ENCODE measurements around the gene SPEF2. TPM values are rescaled to one million over a fixed set of nuclear protein-coding genes. Genes with fewer than 3 reads are reported as not detected.

Gene SPEF2
- total RNA-seq, 4 donors from 2014 or later, result 0.49 to 2.8 (median 1.8) TPM

DNA sequence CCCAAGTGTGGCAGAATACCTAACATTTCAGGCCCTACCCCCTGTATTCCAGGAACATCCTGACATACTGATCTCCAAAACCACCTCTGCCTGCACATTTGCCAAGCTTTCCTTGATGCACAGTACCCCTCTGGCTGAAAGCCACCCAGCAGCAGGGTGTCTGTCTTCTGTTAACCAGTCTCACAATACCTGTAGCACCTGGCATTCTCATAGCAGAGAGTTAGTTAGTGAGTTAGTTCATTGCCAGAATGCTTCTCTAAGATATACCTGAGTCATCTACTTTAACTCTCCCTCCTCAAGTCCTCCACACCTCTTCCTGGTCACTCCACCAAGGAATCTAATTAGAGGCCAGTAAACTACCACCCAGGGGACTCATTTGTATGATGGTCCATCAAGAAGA lies 192.9 kb downstream of the SPEF2 start:
- no peak overlapping the region for H3K4me3 ChIP-seq (ENCODE audit: low read depth, poor library complexity, severe bottlenecking)
- intact Hi-C loops (cut with DNase I; ENCODE audit: low total_unique reads), result no loop called here
- no peak for DNase-seq (ENCODE audit: low spot score in 2 of 2)
- TF ChIP-seq CTCF (IDR thresholded peaks at IDR 0.05) (no peak), POLR2A (IDR thresholded peaks at IDR 0.05) (no peak)

- TF ChIP-seq CTCF (IDR thresholded peaks at IDR 0.05) (no peak), POLR2A (IDR thresholded peaks at IDR 0.05) (no peak)
- DNase-seq (ENCODE audit: low spot score in 2 of 2), result no peak
- 85% methylated on average over 3 of the region's 3 CpGs for WGBS, 2 donors
Observed at GRCh38 chr5:35811108-35811741, 193.6 kb downstream of the SPEF2 start.

GRCh38 chr5:35813521-35813920 lies 195.9 kb downstream of the SPEF2 start:
- WGBS, 2 donors, result 50 to 65% methylated on average over 1 of the region's 1 CpG
- TF ChIP-seq POLR2A (IDR thresholded peaks at IDR 0.05) (no peak), CTCF (IDR thresholded peaks at IDR 0.05) (no peak)
- DNase-seq (ENCODE audit: low spot score in 2 of 2), result no peak
- intact Hi-C loops (cut with DNase I; ENCODE audit: low total_unique reads), result no loop called here
- no peak overlapping the region for H3K4me3 ChIP-seq (ENCODE audit: low read depth, poor library complexity, severe bottlenecking)

More at GRCh38 chr5:35811108-35811741, 193.6 kb downstream of the SPEF2 start:
- no peak overlapping the region for H3K4me3 ChIP-seq (ENCODE audit: low read depth, poor library complexity, severe bottlenecking)
- intact Hi-C loops (cut with DNase I; ENCODE audit: low total_unique reads), result no loop called here

- no peak for DNase-seq (ENCODE audit: low spot score in 2 of 2)
- intact Hi-C loops (cut with DNase I; ENCODE audit: low total_unique reads), result no loop called here
- H3K4me3 ChIP-seq (ENCODE audit: low read depth, poor library complexity, severe bottlenecking), result no peak overlapping the region
- TF ChIP-seq CTCF (IDR thresholded peaks at IDR 0.05) (no peak), POLR2A (IDR thresholded peaks at IDR 0.05) (no peak)
- WGBS, 2 donors, result 83 to 86% methylated on average over 10 of the region's 10 CpGs
Observed at GRCh38 chr5:35815089-35815936, 197.7 kb downstream of the SPEF2 start.

DNA sequence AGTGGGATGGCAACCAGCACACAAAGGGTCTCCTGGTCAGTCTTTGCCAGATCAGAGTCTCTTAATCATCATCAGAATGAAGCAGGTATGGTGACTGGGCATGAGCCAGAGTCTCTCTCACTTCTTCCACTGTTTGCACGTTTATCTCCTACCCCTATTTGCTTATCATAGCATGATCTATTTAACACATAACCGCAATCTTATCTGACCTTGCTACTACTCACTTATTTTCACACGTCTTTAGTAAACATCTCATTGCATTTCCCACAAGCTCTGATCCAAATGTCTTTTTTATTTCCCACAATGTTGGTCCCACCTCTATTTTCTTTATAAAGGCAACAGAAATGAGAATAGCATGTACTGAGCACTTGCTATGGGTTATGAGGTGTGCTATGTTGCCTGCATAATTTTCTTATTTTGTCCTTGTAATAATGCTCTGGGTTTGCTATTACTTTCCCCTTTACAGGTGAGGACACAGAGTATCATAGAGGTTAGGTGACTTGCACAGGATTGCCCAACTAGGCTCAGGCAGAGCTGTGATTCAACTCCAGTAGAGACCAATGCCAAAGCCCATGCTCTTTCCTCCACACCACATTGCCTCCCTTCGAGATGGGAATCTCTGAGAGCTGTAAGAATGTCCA lies 199.3 kb downstream of the SPEF2 start:
- no peak for DNase-seq (ENCODE audit: low spot score in 2 of 2)
- intact Hi-C loops (cut with DNase I; ENCODE audit: low total_unique reads), result no loop called here
- no peak overlapping the region for H3K4me3 ChIP-seq (ENCODE audit: low read depth, poor library complexity, severe bottlenecking)
- TF ChIP-seq POLR2A (IDR thresholded peaks at IDR 0.05) (no peak), CTCF (IDR thresholded peaks at IDR 0.05) (no peak)
- 45 to 47% methylated on average over 4 of the region's 4 CpGs for WGBS, 2 donors
